ENCODE measurements around the gene WNT2. TPM values are rescaled to one million over a fixed set of nuclear protein-coding genes. Genes with fewer than 3 reads are reported as not detected.

WNT2 gene
- total RNA-seq, 3 donors from 2014 or later (not counting 1 experiment from before 2014, with no cell fraction given), result not detected

Other genes starting within 250 kb of the WNT2 start
- not detected for gene ASZ1, start 104.4 kb upstream of the WNT2 start, total RNA-seq
- not detected for gene CFTR, start 157.0 kb upstream of the WNT2 start, total RNA-seq

All from natural killer cell (primary cell).